Mucosa of stomach (tissue), 1 donor: Measurements from ENCODE around the gene RAB11FIP3.

Experiments
- H3K27me3 ChIP-seq: one replicate; pipeline ENCODE4 v1.7.0; 2013; ENCODE audit warnings: mild to moderate bottlenecking, low read length; ENCODE audit not compliant: control insufficient read depth, insufficient read depth
- H3K36me3 ChIP-seq: one replicate; pipeline ENCODE4 v1.7.0; 2013; ENCODE audit warnings: low read length; ENCODE audit not compliant: control insufficient read depth, insufficient read depth
- H3K4me1 ChIP-seq: one replicate; pipeline ENCODE4 v1.7.0; 2013; ENCODE audit warnings: mild to moderate bottlenecking, low read length; ENCODE audit not compliant: control insufficient read depth, insufficient read depth
- H3K4me3 ChIP-seq: one replicate; pipeline ENCODE4 v1.7.0; 2013; ENCODE audit warnings: low read length
- H3K9ac ChIP-seq: one replicate; pipeline ENCODE4 v1.7.0; 2013; ENCODE audit warnings: mild to moderate bottlenecking, low read length, moderate library complexity
- H3K9me3 ChIP-seq: one replicate; pipeline ENCODE4 v1.7.0; 2013; ENCODE audit warnings: mild to moderate bottlenecking, low read length, moderate library complexity; ENCODE audit not compliant: control insufficient read depth
- donor health status: Pancreatic carcinoma.

Gene RAB11FIP3

DNA sequence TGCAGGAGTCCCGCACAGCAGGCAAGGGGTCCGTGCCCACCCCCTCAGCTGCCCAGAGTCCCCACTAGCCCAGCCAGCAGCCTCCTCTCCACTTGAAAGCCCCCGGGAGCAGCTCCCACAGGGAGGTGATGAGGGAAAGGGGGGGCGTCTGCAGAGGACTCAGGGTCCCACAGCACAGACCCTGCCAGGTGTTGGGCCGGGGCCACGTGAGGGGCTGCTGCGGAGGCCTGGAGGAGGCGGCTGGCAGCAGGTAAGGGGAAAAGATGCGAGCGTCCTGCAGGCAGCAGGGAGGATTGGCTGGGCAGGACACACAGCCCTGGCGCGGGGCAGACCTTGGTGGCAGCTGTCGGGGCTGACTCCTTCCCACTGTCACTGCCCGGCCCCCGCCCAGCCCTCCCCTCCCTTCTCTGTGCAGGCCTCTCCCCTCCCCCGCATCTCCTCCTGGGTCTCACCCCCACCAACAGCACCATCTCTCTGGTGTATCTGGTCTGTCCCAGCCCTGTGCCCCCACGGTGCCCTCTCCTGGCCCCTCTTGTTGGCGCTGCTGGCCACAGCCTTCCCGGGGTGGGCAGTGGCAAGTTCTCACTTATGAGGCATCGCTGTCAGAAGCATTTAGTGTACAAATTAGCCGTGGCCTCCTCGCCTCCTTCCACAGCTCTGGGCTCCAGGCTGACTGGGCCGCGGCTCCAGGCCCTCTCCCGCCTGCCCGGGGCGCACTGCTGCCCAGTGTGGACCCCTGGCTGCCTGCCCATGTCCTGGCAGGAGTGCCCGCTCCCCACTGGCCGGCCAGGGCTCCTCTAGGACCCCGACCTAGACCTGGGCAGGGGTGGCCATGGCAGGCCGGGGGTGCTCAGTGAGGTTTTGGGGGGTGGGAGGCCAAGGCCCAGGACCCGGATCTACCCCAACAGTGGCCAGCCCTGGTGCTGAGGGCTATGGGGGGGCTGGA, 130.4 kb downstream of the RAB11FIP3 start:
- Histone ChIP-seq H3K9ac (no peak overlapping the region), H3K9me3 (no peaks in the 10 kb centered on the region), H3K27me3 (peaks cover 20% of the 10 kb centered on the region), H3K4me1 (peaks cover 7% of the 10 kb centered on the region), H3K4me3 (no peak overlapping the region), H3K36me3 (no peaks in the 10 kb centered on the region)

DNA sequence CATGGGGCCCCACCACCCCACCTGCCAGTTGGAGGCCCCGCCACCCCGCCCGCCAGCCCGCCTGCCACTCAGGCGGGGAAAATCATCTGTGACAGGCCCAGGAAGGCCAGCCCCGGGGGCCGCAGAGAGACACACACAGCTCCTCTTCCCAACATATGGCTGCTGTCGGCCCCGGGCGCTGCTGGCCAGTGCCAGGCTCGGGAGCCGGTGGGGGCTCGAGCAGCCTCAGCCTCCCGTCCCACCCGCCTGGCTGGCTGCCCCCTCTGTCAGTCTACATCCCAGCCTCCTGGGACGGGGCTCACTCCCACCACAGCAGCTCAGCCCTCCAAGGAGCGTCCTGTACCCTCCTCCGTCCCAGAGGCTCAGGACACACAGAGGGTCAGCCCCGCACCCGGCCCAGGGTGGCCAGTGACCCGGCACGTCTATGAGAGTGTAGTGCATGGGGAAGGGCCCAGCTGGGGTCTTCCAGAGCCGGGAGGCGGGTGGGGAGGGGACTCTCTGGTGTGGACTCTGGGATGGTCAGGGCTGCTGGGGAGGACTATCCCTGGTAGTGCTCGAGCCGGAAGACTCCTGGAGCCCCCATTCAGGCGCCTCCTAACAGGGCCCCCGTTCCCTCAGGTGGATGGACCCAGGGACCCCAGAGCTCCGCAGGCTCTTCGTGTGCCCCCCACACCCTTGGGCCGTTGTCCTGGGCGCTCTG, 131.2 kb downstream of the RAB11FIP3 start:
- Histone ChIP-seq H3K9me3 (no peaks in the 10 kb centered on the region), H3K4me1 (peaks cover 7% of the 10 kb centered on the region), H3K4me3 (no peak overlapping the region)

DNA sequence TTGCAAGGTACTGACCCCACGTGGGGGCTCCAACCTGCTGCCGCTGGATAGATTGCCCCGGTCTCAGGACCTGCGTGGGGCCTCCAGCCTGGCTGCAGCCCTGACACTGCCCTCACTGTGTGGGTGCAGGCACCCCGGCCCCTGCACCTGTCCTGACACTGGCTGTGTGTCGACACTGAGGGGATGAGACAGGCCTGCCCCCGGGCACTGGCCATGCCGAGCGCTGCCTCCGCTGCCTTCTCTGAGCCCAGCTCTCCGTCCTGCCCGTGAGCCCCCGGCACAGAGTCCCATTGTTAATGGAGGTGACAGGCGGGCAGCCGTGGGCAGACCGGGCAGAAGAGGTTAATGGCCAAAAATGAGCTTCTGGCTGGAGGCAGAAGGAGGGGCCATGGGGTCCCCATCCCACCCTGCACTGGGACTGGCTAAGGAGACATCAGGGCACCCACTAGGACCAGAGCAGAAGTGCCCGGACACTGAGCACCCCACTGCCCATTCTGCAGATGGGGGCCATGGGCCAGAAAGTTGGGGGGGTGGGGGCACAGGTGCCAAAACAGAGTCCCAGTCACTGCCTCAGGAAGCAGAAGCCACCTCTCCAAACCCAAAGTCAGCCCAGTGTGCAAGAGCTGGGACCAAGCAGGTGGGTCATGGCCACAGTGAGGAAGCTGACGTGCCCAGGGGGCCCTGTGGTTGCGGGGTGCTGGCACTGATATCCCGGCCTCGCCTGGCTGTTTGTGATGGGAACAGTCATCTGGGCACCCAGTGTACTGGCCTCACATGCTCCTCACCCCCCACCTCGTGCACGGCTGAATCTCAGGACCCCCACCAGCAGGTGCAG, 132.2 kb downstream of the RAB11FIP3 start:
- H3K36me3 ChIP-seq: no peaks in the 10 kb centered on the region
- peaks cover 7% of the 10 kb centered on the region for H3K4me1 ChIP-seq
- H3K4me3 ChIP-seq: no peak overlapping the region
- peaks cover 38% of the 10 kb centered on the region for H3K27me3 ChIP-seq
- H3K9ac ChIP-seq: no peak overlapping the region
- H3K9me3 ChIP-seq: no peaks in the 10 kb centered on the region

More for the DNA sequence above, 131.2 kb downstream of the RAB11FIP3 start:
- no peak overlapping the region for H3K9ac ChIP-seq
- no peaks in the 10 kb centered on the region for H3K36me3 ChIP-seq
- peaks cover 28% of the 10 kb centered on the region for H3K27me3 ChIP-seq

DNA sequence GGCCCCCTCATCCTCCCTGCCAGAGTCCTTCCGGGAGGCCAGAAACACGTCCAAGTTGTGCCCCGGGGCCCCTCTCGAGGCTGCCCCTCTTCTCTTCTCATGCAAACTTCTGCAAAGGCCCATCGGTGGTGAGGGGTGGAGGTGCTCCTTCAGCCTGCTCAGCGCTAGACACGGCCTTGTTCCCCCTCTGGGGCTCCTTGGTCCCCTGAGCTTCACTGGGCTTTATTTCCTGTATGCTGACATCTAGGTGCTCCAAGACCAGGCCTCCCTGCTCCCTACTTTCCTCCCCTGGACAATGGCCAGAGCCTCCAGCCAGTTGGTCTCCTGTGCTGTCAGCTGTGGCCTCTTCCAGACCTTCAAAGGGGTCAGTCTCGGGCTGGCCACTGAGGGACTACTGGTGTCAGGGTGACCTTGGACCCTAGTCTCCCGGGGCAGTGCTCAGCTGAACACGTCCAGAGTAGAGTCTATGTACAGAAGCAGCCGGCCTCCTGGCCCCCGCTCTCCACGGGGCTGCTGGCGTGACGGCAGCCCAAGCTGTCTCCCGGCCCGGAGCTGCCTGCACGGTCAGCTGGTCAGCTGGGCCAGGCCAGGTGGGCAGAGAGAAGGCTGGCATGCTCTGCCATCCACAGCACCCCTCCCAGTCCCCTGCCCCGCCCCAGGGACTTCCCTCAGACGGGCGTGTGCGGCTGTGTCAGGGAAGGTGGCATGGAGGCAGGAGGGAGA, 133.0 kb downstream of the RAB11FIP3 start:
- peaks cover 40% of the 10 kb centered on the region for H3K27me3 ChIP-seq

DNA sequence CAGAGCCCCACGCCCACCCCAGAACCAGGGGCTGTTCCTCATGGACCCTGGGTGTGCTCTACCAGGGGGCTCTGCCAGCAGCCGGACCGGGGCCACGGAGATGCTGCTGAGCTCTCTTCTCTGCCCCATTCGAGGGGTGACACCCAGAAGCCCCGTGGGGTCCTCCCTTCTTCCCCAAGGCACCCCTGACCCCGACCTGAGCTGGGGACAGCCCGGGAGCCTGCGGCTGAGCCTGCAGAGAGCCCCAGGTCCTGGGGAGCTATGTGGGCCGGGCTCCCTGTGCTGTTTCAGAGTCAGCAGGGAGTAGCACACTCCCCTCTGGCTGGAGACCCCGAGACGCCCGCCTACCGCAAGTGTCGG, 133.6 kb downstream of the RAB11FIP3 start:
- H3K4me1 ChIP-seq: peaks cover 7% of the 10 kb centered on the region
- H3K36me3 ChIP-seq: no peaks in the 10 kb centered on the region
- H3K4me3 ChIP-seq: no peak overlapping the region
- H3K9me3 ChIP-seq: no peaks in the 10 kb centered on the region
- H3K9ac ChIP-seq: no peak overlapping the region
- peaks cover 40% of the 10 kb centered on the region for H3K27me3 ChIP-seq

More for the DNA sequence above, 133.0 kb downstream of the RAB11FIP3 start:
- Histone ChIP-seq H3K36me3 (no peaks in the 10 kb centered on the region), H3K9ac (no peak overlapping the region), H3K4me1 (peaks cover 7% of the 10 kb centered on the region), H3K4me3 (no peak overlapping the region), H3K9me3 (no peaks in the 10 kb centered on the region)

DNA sequence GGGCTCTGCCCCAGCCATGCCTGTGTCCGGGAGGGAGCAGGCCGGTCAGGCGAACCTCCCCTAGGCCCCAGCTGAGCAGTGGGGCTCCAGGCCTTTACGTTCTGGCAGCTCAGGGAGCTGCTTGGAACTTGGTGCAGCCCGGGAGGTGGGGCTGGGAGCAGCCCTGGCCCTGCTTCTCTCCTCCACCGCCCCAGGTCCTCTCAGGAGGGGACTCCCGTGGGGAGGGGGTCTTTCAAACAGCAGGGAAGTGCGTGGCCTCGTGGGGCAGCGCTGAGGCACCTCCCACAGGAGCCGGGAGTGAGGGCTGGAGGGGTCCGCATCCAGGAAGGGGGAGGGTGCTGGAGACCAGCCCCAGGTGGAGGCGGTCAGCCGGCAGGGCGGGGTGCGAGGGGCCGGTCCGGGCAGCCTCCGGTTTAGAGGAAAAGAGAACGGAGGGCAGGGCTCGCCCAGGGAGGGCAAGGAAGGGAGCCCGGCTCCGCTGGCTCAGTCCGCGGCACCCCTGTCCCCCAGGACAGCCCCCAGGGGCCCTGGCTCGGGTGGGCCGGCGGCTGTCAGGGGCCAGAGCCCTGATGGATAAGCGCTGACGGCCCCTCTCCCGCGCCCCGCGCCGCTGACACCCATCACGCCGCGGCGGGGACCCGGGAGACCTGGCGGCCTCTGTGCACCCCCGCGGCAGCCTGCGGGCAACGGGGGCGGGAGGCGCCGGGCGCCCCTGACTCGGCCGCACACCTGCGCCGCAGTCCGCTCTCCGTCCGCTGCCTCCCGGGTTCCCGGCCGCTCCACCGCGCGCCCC, 134.2 kb downstream of the RAB11FIP3 start:
- no peak overlapping the region for H3K4me3 ChIP-seq
- no peak overlapping the region for H3K9ac ChIP-seq
- H3K36me3 ChIP-seq: no peaks in the 10 kb centered on the region
- peaks cover 40% of the 10 kb centered on the region for H3K27me3 ChIP-seq
- H3K4me1 ChIP-seq: peaks cover 7% of the 10 kb centered on the region
- H3K9me3 ChIP-seq: no peaks in the 10 kb centered on the region

DNA sequence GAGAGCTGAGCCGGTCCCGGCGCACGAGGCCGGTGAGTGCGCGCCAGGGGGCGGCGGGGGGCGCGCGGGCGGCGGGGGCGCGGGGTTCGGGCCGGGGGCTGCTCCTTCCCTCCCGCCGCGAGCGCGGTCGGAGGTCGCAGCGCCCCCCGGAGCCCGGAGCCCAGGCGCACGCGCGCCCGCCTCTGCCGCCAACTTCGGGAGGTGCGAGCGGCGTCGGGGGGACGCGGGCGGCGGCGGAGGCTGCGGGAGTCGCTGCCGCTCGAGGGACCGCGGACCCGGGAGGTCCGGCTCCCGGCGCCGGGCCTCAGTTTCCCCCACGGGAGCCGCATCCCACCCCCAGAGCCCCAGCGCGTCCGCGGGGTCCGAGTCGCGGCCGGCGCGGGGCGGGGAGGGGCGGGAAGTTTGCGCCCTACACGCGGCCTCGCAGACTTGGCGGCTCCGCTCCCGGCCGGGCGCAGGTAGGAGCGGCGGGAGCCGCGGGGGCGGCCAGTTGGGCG, 134.8 kb downstream of the RAB11FIP3 start, which contains the start of gene PRR35:
Gene PRR35 (plus strand): TSS at position 191 of the 497 bp plus-strand sequence. CDS start 2,901 bp downstream, outside the sequence.
- peaks cover 40% of the 10 kb centered on the region for H3K27me3 ChIP-seq

DNA sequence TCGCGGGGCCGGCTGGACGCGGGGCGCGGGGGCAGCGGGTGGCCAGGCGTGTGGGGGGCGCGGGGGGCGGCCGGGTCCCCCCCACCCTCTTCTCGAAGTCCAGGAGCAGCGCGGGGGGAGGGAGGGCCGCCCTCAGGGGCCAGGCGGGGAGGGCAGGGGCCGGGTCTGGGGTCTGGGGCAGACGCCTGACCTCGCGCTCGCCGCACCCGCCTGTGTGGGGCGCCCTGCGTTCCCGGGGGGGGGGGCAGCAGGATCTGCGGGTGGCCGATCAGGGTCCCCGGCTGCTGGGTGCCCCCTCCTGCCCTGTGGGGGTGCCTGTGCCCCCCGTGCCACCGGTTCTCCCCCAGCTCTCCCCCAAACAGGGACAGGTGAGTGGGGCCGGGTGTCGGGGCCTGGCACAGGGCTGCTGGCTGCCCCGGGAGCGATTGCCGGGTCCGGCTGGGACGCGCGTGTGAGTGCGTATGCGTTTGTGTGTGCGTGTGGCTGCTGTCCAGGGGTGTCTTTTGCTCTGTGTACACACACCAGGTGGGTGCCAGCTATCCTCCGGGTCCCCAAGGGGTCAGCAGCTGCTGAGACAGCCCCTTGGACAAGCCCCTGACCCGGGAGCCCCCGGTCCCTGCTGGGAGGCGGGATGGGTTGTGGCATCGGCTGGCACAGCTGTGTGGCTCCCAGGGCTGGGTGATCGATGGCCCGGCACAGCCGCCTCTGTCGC, 135.4 kb downstream of the RAB11FIP3 start:
- Histone ChIP-seq H3K9me3 (no peaks in the 10 kb centered on the region), H3K4me3 (no peak overlapping the region), H3K36me3 (no peaks in the 10 kb centered on the region), H3K27me3 (peaks cover 40% of the 10 kb centered on the region), H3K4me1 (peaks cover 7% of the 10 kb centered on the region), H3K9ac (no peak overlapping the region)

More for the DNA sequence above, 134.8 kb downstream of the RAB11FIP3 start, which contains the start of gene PRR35:
- Histone ChIP-seq H3K36me3 (no peaks in the 10 kb centered on the region), H3K9ac (no peak within 1 kb of the TSS), H3K4me3 (no peak within 1 kb of the TSS), H3K9me3 (no peaks in the 10 kb centered on the region), H3K4me1 (peaks cover 7% of the 10 kb centered on the region)

DNA sequence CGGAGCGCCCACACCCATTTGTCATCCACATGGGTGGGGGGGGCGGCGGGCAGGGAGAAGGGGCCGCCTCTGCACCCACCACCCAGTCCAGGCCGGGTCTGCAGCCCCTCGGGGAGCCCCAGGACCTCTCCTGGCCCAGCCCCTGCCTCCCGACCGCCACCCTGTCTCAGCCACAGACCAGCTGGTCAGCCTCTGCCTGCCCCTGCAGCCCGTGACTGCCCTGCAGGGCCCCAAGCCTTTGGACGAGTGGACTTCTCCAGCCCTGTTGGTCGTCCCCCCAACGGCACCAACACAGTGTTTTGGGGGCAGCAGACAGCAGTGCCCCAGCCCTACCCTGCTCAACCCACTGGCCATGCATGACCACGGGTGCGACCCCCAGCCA, 136.0 kb downstream of the RAB11FIP3 start:
- Histone ChIP-seq H3K9ac (no peak overlapping the region), H3K4me1 (peaks cover 12% of the 10 kb centered on the region), H3K4me3 (no peak overlapping the region), H3K27me3 (peaks cover 40% of the 10 kb centered on the region), H3K9me3 (no peaks in the 10 kb centered on the region), H3K36me3 (no peaks in the 10 kb centered on the region)
